Sigmoid colon (tissue), 7 donors: ENCODE data around the gene PRKCI. TPM values are rescaled to one million over a fixed set of nuclear protein-coding genes. Genes with fewer than 3 reads are reported as not detected.

Source experiments
- DNase-seq: peaks from one replicate; pipeline ENCODE4 v3.0.0-alpha.2; 2019
- H3K27ac ChIP-seq, 4 donors: fragments of 200-600 bp; sonication (generic); one replicate each; pipeline ENCODE4 v1.5.1; 2016 to 2019; ENCODE audit warnings: mild to moderate bottlenecking in 1 of 4
- H3K27me3 ChIP-seq, 3 donors: fragments of 200-600 bp; sonication (generic); one replicate each; pipeline ENCODE4 v1.5.1; 2019; ENCODE audit warnings: mild to moderate bottlenecking in 1 of 3
- H3K36me3 ChIP-seq, 4 donors: fragments of 200-600 bp; sonication (generic); one replicate each; pipeline ENCODE4 v1.5.1; 2016 to 2019
- H3K4me1 ChIP-seq, 4 donors: fragments of 200-600 bp; sonication (generic); one replicate each; pipeline ENCODE4 v1.5.1; 2017 to 2019
- H3K4me3 ChIP-seq, 4 donors: fragments of 200-600 bp; sonication (generic); one replicate each; pipeline ENCODE4 v1.5.1; 2017 to 2019; ENCODE audit warnings: mild to moderate bottlenecking in 2 of 4, moderate library complexity in 1 of 4
- H3K9me3 ChIP-seq, 4 donors: fragments of 200-600 bp in 3 of 4; sonication (generic) in 3 of 4; one replicate each; pipeline versions ENCODE4 v1.5.1 to v1.6.1; 2013 to 2019
- CTCF ChIP-seq, 4 experiments: fragments of 450-650 bp in 3 of 4; fragments of 200-600 bp in 1 of 4; IDR thresholded peaks; one replicate each; pipeline ENCODE4 v1.5.1; 2016 to 2019; ENCODE audit warnings: antibody characterized with exemption in 4 of 4, mild to moderate bottlenecking in 3 of 4, moderate library complexity in 2 of 4
- EP300 ChIP-seq, 4 donors: sonication (generic); formaldehyde crosslinking; IDR thresholded peaks; one replicate each; pipeline ENCODE4 v1.6.1; 2017; ENCODE audit warnings: antibody characterized with exemption in 4 of 4
- POLR2A ChIP-seq, 2 donors: fragments of 450-650 bp; IDR thresholded peaks; one replicate each; pipeline ENCODE4 v1.6.1; 2016; ENCODE audit warnings: antibody characterized with exemption in 2 of 2, mild to moderate bottlenecking in 2 of 2, moderate library complexity in 2 of 2
- POLR2AphosphoS5 ChIP-seq, 4 donors: sonication (generic); formaldehyde crosslinking; IDR thresholded peaks; one replicate each; pipeline ENCODE4 v1.6.1; 2017; ENCODE audit warnings: antibody characterized with exemption in 4 of 4
- WGBS, 2 donors: extraction: QIAGEN DNeasy Blood & Tissue Kit; methylation state at CpG; one replicate each; pipeline ENCODE4 v1.1.7; 2013; 5-methylcytosine and 5-hydroxymethylcytosine counted together
- intact Hi-C: fragments of 100-400 bp; cut with DNase I; formaldehyde crosslinking; loops from one replicate; pipeline ENCODE4 v1.15.1; 2023
- polyA plus RNA-seq, 3 donors: library from polyadenylated mRNA; stranded (reverse); fragments of 200-250 nt; gene quantifications; one replicate each; pipeline ENCODE4 v1.2.3, GENCODE V29; 2013
- total RNA-seq, 4 donors: library from RNA; depleted of rRNA; stranded (reverse); fragments of >200 nt; gene quantifications; one replicate each; pipeline ENCODE4 v1.1.0, GENCODE V29; 2016
- donor health status: healthy with polysubstance abuse.
- donor health status: Bipolar disorder and iron deficiency.
- donor health status: healthy.

Gene PRKCI
- total and polyA plus RNA-seq, 7 donors: 11.8 to 33.2 (median 23.9) TPM

- 95 to 98% methylated on average over 2 of the region's 2 CpGs for WGBS, 2 donors
- Histone ChIP-seq H3K36me3 (peaks cover 0 to 17% (median 1%) of the 10 kb centered on the region in 4 donors), H3K4me1 (peaks cover 0 to 7% (median 0%) of the 10 kb centered on the region in 4 donors), H3K4me3 (no peak overlapping the region), H3K27ac (no peak overlapping the region), H3K27me3 (no peaks in the 10 kb centered on the region), H3K9me3 (no peaks in the 10 kb centered on the region)
- intact Hi-C loops: loop anchor here (5.0 kb wide), 1 partner anchor 51 kb away; the partner anchor contains the start of gene SKIL
- TF ChIP-seq POLR2A (IDR thresholded peaks at IDR 0.05) (no peak), CTCF (IDR thresholded peaks at IDR 0.05) (no peak), POLR2AphosphoS5 (IDR thresholded peaks at IDR 0.05) (no peak), EP300 (IDR thresholded peaks at IDR 0.05) (no peak)
- DNase-seq: no peak
Measured at GRCh38 chr3:170306015-170306414, 83.8 kb downstream of the PRKCI start.

- H3K9me3 ChIP-seq: no peaks in the 10 kb centered on the region
- no peak overlapping the region for H3K4me3 ChIP-seq
- no peak for DNase-seq
- intact Hi-C loops: loop anchor here (5.0 kb wide), 1 partner anchor 49 kb away; the partner anchor contains the start of gene SKIL
- WGBS, 2 donors: 65 to 81% methylated on average over 11 of the region's 11 CpGs
- H3K4me1 ChIP-seq: peaks cover 0 to 7% (median 0%) of the 10 kb centered on the region in 4 donors
- TF ChIP-seq EP300 (IDR thresholded peaks at IDR 0.05) (no peak), POLR2A (IDR thresholded peaks at IDR 0.05) (no peak), CTCF (IDR thresholded peaks at IDR 0.05) (no peak), POLR2AphosphoS5 (IDR thresholded peaks at IDR 0.05) (no peak)
- H3K27ac ChIP-seq: no peak overlapping the region
- no peaks in the 10 kb centered on the region for H3K27me3 ChIP-seq
- peaks cover 0 to 5% (median 0%) of the 10 kb centered on the region in 4 donors for H3K36me3 ChIP-seq
Measured at GRCh38 chr3:170307671-170308405, 85.6 kb downstream of the PRKCI start.

GRCh38 chr3:170309046-170309445, 86.8 kb downstream of the PRKCI start:
- intact Hi-C loops: loop anchor here (5.0 kb wide), 1 partner anchor 48 kb away; the partner anchor contains the start of gene SKIL

DNA sequence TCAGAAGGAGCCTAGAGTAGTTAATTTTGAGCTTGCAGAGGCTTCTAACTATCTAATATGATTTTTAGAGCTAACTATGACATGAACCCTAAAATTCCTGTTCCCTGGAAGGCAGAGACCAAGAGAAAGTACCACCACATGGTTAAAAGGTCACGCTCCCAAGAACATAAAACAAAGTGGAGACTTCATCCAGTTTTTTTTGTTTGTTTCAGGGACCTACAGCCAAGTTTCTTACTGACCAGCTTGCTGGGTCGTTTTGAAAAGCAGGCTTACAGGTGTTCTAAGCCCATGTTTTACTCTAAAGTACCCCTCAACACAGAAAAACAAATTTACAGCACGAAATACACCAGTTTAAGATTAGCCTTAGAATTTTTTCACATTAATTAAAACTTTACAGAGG, 95.7 kb downstream of the PRKCI start:
- H3K27ac ChIP-seq: no peak overlapping the region
- no peak for TF ChIP-seq EP300 (IDR thresholded peaks at IDR 0.05)
- TF ChIP-seq CTCF (IDR thresholded peaks at IDR 0.05): no peak
- TF ChIP-seq POLR2A (IDR thresholded peaks at IDR 0.05): no peak
- no peak for TF ChIP-seq POLR2AphosphoS5 (IDR thresholded peaks at IDR 0.05)
- WGBS, 2 donors: 76 to 78% methylated on average over 3 of the region's 3 CpGs
- H3K4me1 ChIP-seq: no peaks in the 10 kb centered on the region
- H3K36me3 ChIP-seq: no peaks in the 10 kb centered on the region
- no peaks in the 10 kb centered on the region for H3K27me3 ChIP-seq
- intact Hi-C loops: no loop called here
- H3K9me3 ChIP-seq: no peaks in the 10 kb centered on the region
- no peak overlapping the region for H3K4me3 ChIP-seq
- no peak for DNase-seq

More at GRCh38 chr3:170309046-170309445, 86.8 kb downstream of the PRKCI start:
- no peak overlapping the region for H3K4me3 ChIP-seq
- peaks cover 0 to 7% (median 0%) of the 10 kb centered on the region in 4 donors for H3K4me1 ChIP-seq
- TF ChIP-seq POLR2A (IDR thresholded peaks at IDR 0.05) (no peak), CTCF (IDR thresholded peaks at IDR 0.05) (no peak), EP300 (IDR thresholded peaks at IDR 0.05) (no peak)
- H3K9me3 ChIP-seq: no peaks in the 10 kb centered on the region
- no peaks in the 10 kb centered on the region for H3K36me3 ChIP-seq
- H3K27me3 ChIP-seq: no peaks in the 10 kb centered on the region
- 61 to 74% methylated on average over 1 of the region's 1 CpG for WGBS, 2 donors
- no peak overlapping the region for H3K27ac ChIP-seq
- no peak for DNase-seq
